ENCODE results near the gene ZSCAN31. TPM values are rescaled to one million over a fixed set of nuclear protein-coding genes. Genes with fewer than 3 reads are reported as not detected.

The ZSCAN31 gene
- total and polyA plus RNA-seq, 9 of the 15 experiments (the other 6 are each of a cell fraction or from before 2014, with no cell fraction given), result 3.9 to 12.1 (median 7.0) TPM

DNA sequence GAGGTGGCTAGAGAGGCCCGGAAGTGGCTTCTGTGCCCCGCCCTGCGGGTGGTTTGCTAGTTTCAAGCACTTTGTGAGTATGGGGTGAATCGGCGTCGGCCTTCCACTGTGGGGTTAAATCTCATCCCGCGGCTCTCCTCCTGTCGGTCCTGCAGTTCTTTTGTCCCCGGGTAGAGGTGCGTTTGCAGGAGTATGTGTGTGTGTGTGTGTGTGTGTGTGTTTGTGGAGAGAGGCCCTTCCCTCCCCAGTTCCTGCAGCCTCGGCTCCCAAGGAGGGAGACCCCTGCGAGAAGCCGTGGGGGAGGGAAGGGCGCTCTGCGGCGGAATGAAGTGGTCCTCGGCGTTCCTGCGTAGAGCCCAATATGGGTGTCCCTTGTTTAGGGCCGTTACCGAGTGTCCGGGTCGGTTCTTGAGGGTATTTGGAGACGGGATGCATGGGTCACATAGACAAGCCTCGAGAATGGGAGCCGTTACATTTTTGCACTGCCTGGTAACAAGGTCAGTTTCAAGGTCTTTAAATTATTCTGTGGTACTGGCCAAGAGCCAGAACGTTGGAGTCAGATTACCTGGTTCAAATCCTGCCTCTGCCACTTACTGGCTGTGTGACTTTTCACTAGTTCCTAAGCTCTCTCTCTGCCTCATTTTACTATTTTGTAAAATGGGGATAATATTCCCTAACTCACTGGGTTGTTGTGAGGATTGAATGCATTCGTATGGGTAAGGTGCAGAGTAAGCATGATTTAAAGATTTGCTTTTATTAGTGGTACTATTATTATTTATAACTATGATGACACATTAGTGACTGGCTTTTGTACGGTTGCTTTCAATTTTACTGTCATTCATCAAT is 14.2 kb upstream of the ZSCAN31 start, which contains the start of gene ZKSCAN3 (continued):
- TF ChIP-seq, protein P1, sequence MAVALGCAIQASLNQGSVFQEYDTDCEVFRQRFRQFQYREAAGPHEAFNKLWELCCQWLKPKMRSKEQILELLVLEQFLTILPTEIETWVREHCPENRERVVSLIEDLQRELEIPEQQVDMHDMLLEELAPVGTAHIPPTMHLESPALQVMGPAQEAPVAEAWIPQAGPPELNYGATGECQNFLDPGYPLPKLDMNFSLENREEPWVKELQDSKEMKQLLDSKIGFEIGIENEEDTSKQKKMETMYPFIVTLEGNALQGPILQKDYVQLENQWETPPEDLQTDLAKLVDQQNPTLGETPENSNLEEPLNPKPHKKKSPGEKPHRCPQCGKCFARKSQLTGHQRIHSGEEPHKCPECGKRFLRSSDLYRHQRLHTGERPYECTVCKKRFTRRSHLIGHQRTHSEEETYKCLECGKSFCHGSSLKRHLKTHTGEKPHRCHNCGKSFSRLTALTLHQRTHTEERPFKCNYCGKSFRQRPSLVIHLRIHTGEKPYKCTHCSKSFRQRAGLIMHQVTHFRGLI (CRISPR knock-in tag; IDR thresholded peaks at IDR 0.05), result no peak
- TF ChIP-seq CTBP1 (IDR thresholded peaks at IDR 0.05; ENCODE audit: borderline replicate concordance) (peak; percentile 88), PRMT5 (CRISPR knock-in tag; IDR thresholded peaks at IDR 0.05) (no peak), BRF2 (IDR thresholded peaks at IDR 0.05; ENCODE audit: borderline replicate concordance, insufficient read depth, insufficient read length) (no peak), PTTG1 (tag; IDR thresholded peaks at IDR 0.05; ENCODE audit: low read depth) (no peak), TAF1 (IDR thresholded peaks at IDR 0.05; ENCODE audit: control insufficient read depth, extremely low read depth, insufficient read depth, low read length, severe bottlenecking) (peak; percentile 91), LCOR (CRISPR knock-in tag; IDR thresholded peaks at IDR 0.05) (peak; percentile 35; the same call in 1 of the 2 replicates), ZNF717 (CRISPR knock-in tag; IDR thresholded peaks at IDR 0.05) (no peak), ATF2 (CRISPR knock-in tag; IDR thresholded peaks at IDR 0.05) (no peak), CHD4 (IDR thresholded peaks at IDR 0.05; ENCODE audit: insufficient read depth, insufficient replicate concordance, low read depth, low read length, poor library complexity, severe bottlenecking) (peak; percentile 82), TAF9B (IDR thresholded peaks at IDR 0.05; ENCODE audit: partially characterized antibody) (peak; percentile 92), SRF (CRISPR knock-in tag; IDR thresholded peaks at IDR 0.05) (0 out of 4 replicates have a peak, but pooled peaks of 1 of the 2 experiments have one; percentile 64), ZBTB33 (CRISPR knock-in tag; IDR thresholded peaks at IDR 0.05) (peak; percentile 46; the same call in 1 of the 2 replicates), STAG1 (CRISPR knock-in tag; IDR thresholded peaks at IDR 0.05; ENCODE audit: borderline replicate concordance) (no peak), ERF (CRISPR knock-in tag; IDR thresholded peaks at IDR 0.05) (no peak), HMG20A (CRISPR knock-in tag; conservative IDR thresholded peaks at IDR 0.05) (no peak)
- TF ChIP-seq, protein P2, sequence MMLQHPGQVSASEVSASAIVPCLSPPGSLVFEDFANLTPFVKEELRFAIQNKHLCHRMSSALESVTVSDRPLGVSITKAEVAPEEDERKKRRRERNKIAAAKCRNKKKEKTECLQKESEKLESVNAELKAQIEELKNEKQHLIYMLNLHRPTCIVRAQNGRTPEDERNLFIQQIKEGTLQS (IDR thresholded peaks at IDR 0.05), result peak; percentile 26; the same call in 1 of the 2 replicates
- TF ChIP-seq, protein P2 (CRISPR knock-in tag; conservative IDR thresholded peaks at IDR 0.05), result no peak

All from K562 (cell line).